Stomach (tissue), 4 donors: ENCODE data around the gene DPYD.

ENCODE experiments used
- POLR2A ChIP-seq, 4 donors: fragments of 450-650 bp; IDR thresholded peaks; one replicate each; pipeline ENCODE4 v1.6.1; 2016; ENCODE audit warnings: antibody characterized with exemption in 4 of 4, control low read depth in 2 of 4, mild to moderate bottlenecking in 1 of 4, moderate library complexity in 1 of 4
- POLR2AphosphoS5 ChIP-seq, 3 donors: sonication (generic); formaldehyde crosslinking; IDR thresholded peaks; one replicate each; pipeline ENCODE4 v1.6.1; 2016; ENCODE audit warnings: antibody characterized with exemption in 3 of 3
- TF ChIP-seq, protein P1 (sequence below), 7 experiments: fragments of 450-650 bp in 4 of 7; fragments of 200-600 bp in 3 of 7; sonication (generic) in 3 of 7; IDR thresholded peaks; one replicate each; pipeline ENCODE4 v1.5.1; 2016 to 2019; ENCODE audit warnings: antibody characterized with exemption in 7 of 7, control low read depth in 2 of 7, mild to moderate bottlenecking in 1 of 7

DNA sequence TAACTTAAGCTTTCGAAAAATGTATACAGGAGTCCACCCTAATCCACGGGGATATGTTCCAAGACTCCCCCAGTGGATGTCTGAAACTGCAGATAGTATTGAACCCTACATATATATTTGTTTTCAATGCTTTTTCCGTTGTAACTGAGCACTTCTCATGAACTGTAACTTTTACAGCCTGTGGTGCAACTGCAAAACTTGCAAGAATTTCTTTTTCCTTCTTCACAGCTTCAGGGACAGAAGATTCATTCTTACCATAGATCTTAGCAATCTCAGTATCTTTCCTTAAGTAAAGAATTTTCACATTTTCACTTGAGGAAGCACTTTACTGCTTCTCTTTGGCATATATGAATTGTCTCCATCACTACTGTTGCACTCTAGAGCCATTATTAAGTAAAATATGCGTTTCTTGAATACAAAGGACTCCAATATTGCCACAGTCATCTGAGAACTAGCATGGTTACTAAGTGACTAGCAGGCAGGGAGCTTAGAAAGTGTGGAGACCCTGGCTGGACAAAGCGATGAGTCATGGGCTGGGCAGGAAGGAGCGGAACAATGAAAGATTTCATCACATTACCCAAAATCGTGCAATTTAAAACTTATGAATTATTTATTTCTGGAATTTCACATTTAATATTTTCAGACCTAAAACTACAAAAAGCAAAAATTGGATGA lies 14.1 kb downstream of the DPYD start:
- TF ChIP-seq POLR2A (IDR thresholded peaks at IDR 0.05): no peak
- no peak for TF ChIP-seq POLR2AphosphoS5 (IDR thresholded peaks at IDR 0.05)
- TF ChIP-seq, protein P1, sequence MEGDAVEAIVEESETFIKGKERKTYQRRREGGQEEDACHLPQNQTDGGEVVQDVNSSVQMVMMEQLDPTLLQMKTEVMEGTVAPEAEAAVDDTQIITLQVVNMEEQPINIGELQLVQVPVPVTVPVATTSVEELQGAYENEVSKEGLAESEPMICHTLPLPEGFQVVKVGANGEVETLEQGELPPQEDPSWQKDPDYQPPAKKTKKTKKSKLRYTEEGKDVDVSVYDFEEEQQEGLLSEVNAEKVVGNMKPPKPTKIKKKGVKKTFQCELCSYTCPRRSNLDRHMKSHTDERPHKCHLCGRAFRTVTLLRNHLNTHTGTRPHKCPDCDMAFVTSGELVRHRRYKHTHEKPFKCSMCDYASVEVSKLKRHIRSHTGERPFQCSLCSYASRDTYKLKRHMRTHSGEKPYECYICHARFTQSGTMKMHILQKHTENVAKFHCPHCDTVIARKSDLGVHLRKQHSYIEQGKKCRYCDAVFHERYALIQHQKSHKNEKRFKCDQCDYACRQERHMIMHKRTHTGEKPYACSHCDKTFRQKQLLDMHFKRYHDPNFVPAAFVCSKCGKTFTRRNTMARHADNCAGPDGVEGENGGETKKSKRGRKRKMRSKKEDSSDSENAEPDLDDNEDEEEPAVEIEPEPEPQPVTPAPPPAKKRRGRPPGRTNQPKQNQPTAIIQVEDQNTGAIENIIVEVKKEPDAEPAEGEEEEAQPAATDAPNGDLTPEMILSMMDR (IDR thresholded peaks at IDR 0.05): no peak
